Heart left ventricle (tissue), 16 donors: ENCODE results near the gene PNKP. TPM values are rescaled to one million over a fixed set of nuclear protein-coding genes. Genes with fewer than 3 reads are reported as not detected.

Source experiments
- ATAC-seq, 4 donors: fragments of 200-7000 bp; cut with Tn5 transposase; one replicate each; pipeline ENCODE4 v1.9.1; 2020 to 2022; ENCODE audit warnings: moderate library complexity in 4 of 4, mild to moderate bottlenecking in 3 of 4, moderate number of reproducible peaks in 1 of 4
- DNase-seq, 5 donors: peaks; one replicate each; pipeline ENCODE4 v3.0.0-alpha.2; 2020
- H3K27ac ChIP-seq, 12 donors: fragments of 200-600 bp; sonication (generic) in 4 of 12; one replicate each; pipeline versions ENCODE4 v1.5.0 to v1.8.0; 2016 to 2022; ENCODE audit warnings: mild to moderate bottlenecking in 2 of 12
- H3K27me3 ChIP-seq, 9 donors: fragments of 200-600 bp; sonication (generic) in 2 of 9; one replicate each; pipeline versions ENCODE4 v1.5.1 to v1.8.0; 2016 to 2022; ENCODE audit warnings: mild to moderate bottlenecking in 3 of 9
- H3K36me3 ChIP-seq, 9 donors: fragments of 200-600 bp; sonication (generic) in 2 of 9; one replicate each; pipeline versions ENCODE4 v1.5.0 to v1.8.0; 2018 to 2022; ENCODE audit warnings: mild to moderate bottlenecking in 2 of 9
- H3K4me1 ChIP-seq, 12 donors: fragments of 200-600 bp; sonication (generic) in 4 of 12; one replicate each; pipeline versions ENCODE4 v1.5.0 to v1.8.0; 2016 to 2022; ENCODE audit warnings: mild to moderate bottlenecking in 3 of 12
- H3K4me3 ChIP-seq, 12 donors: fragments of 200-600 bp; sonication (generic) in 4 of 12; one replicate each; pipeline versions ENCODE4 v1.5.0 to v1.8.0; 2017 to 2022; ENCODE audit warnings: mild to moderate bottlenecking in 9 of 12, moderate library complexity in 4 of 12
- H3K9me3 ChIP-seq, 12 donors: fragments of 200-600 bp; sonication (generic) in 4 of 12; one replicate each; pipeline versions ENCODE4 v1.5.0 to v1.8.0; 2016 to 2022; ENCODE audit warnings: mild to moderate bottlenecking in 1 of 12
- POLR2A ChIP-seq, 2 donors: fragments of 450-650 bp; IDR thresholded peaks; one replicate each; pipeline ENCODE4 v1.6.1; 2017; ENCODE audit warnings: antibody characterized with exemption in 2 of 2, mild to moderate bottlenecking in 2 of 2, moderate library complexity in 2 of 2
- WGBS, 4 donors: extraction: QIAGEN DNeasy Blood & Tissue Kit in 2 of 4; methylation state at CpG; one replicate each; pipeline versions ENCODE4 v1.1.5 to v1.1.7; 2013 to 2018; 5-methylcytosine and 5-hydroxymethylcytosine counted together
- intact Hi-C, 10 donors: fragments of 100-400 bp; cut with DNase I; formaldehyde crosslinking; loops; one replicate each; pipeline versions ENCODE4 v1.11.1 to v1.14.2; 2022
- microRNA-seq, 4 donors: library from miRNA; unstranded; fragments of <30 nt; microRNA quantifications; one replicate each; pipeline versions ENCODE4 to v1.2.0, GENCODE V29; 2017 to 2020
- polyA plus RNA-seq, 2 donors: library from polyadenylated mRNA; stranded (reverse); fragments of 200-250 nt; gene quantifications; one replicate each; pipeline ENCODE4 v1.2.3, GENCODE V29; 2013
- total RNA-seq, 9 donors: library from RNA; depleted of rRNA in 2 of 9; stranded (reverse); fragments of >200 nt in 2 of 9; fragmentation: NEBNext Ultra II Directional in 3 of 9; extraction: Animal tissue kit (Norgen Biotek cat#: 25700) in 3 of 9; gene quantifications; one replicate each; pipeline versions ENCODE4 v1.1.0 to v1.2.4, GENCODE V29; 2016 to 2023
- TF ChIP-seq, protein P1 (sequence below), 12 donors: fragments of 200-600 bp; sonication (generic) in 4 of 12; IDR thresholded peaks; one replicate each; pipeline versions ENCODE4 v1.5.0 to v1.8.0; 2018 to 2022; ENCODE audit warnings: antibody characterized with exemption in 12 of 12, mild to moderate bottlenecking in 5 of 12
- donor health status: ischemic (EF 13 %, LVEDD 7.1; RV severe dilation, severe dysfunction).
- donor health status: healthy with polysubstance abuse.
- donor health status: DM: no; HTN: yes; CAD: no.
- donor health status: DM: no; HTN: no; CAD: no.
- donor health status: ischemic (EF 25% LVEDD 6.9; RV normal size, moderate dysfunction).
- donor health status: ischemic (EF 25% LVEDD 5.7; RV mildly dilated, moderate dysfunction).
- donor health status: healthy.
- donor health status: DM: yes; HTN: yes; CAD: no.
- donor health status: ischemic (EF 35%, LVEDD 5.7; RV mildly dilated, moderate dysfunction).
- donor health status: nonischemic (EF 11% LVEDD 7.7; RV severe dilation, severe dysfunction).
- donor health status: DM: yes; HTN: yes; CAD: no.
- donor health status: PGD.
- donor health status: ischemic (EF 29% LVEDD 5.4; RV normal size, mild dysfunction).
- donor health status: nonischemic (EF 23%, LVEDD 6.1; RV moderate dilation, normal function).

The PNKP gene
- total and polyA plus RNA-seq, 11 donors = 26.6 to 57.0 (median 36.8) TPM

DNA sequence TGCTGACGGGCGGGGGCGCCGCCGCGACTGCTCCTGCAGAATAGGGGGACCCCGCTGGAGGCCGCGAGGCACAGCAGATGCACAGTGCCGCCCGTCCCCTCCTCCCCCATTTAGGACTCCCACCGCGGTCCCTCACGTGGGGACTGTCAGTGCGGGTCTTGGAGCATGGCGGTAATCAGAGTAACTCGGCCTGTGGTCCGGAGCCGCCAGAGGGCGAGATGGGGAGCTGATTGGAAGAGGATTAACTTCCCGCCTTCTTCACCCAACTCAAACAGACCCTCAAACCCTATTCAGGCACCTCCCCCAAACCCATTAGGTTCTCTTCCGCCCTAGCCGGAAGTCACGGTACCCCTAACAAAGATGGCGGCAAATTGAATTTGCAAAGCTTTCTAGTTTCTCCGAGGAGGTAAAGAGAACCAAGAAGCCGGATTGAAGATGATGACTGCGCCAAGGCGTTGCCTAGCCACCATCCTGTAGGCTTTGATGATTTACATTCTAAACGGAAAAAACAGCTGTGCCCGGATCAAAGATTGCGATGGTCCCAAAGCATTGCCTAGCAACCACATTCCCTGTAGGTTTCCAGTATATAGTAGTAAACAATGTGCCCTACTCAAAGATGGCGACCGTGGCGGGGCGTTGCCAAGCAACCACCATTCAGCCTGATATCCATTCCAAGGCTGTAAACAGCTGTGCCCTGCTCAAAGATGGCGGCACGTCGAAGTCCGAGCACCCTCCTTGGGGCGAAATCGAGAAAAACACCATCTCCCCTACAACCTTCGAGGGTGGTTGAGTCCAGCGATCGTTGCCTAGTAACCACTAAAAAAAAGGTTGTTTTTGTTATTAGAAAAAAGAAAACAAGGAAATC lies 54.1 kb downstream of the PNKP start, which contains the start of gene FUZ:
Gene FUZ, minus strand, starts transcription at position 296 of the 865 bp plus-strand sequence. Its CDS starts 186 bp downstream, at position 110.
- Histone ChIP-seq H3K27me3 (no peaks in the 10 kb centered on the region), H3K36me3 (no peaks in the 10 kb centered on the region), H3K4me3 (peak within 1 kb of the TSS; percentile 43 to 83 (median 70)), H3K27ac (peak within 1 kb of the TSS; percentile 69 to 95 (median 88)), H3K9me3 (no peaks in the 10 kb centered on the region), H3K4me1 (peaks cover 0 to 39% (median 23%) of the 10 kb centered on the region in 12 donors)
- DNase-seq (peak; percentile 97 to 98 (median 97)), ATAC-seq (peak; percentile 74 to 82 (median 80))
- TF ChIP-seq, protein P1, sequence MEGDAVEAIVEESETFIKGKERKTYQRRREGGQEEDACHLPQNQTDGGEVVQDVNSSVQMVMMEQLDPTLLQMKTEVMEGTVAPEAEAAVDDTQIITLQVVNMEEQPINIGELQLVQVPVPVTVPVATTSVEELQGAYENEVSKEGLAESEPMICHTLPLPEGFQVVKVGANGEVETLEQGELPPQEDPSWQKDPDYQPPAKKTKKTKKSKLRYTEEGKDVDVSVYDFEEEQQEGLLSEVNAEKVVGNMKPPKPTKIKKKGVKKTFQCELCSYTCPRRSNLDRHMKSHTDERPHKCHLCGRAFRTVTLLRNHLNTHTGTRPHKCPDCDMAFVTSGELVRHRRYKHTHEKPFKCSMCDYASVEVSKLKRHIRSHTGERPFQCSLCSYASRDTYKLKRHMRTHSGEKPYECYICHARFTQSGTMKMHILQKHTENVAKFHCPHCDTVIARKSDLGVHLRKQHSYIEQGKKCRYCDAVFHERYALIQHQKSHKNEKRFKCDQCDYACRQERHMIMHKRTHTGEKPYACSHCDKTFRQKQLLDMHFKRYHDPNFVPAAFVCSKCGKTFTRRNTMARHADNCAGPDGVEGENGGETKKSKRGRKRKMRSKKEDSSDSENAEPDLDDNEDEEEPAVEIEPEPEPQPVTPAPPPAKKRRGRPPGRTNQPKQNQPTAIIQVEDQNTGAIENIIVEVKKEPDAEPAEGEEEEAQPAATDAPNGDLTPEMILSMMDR (IDR thresholded peaks at IDR 0.05) = peak in 9 of 12 donors; percentile 9 to 54 (median 23)
- no peak for TF ChIP-seq POLR2A (IDR thresholded peaks at IDR 0.05)
- WGBS, 4 donors = 0 to 1% (median 1%) methylated on average over 30 to 45 of the region's 45 CpGs
- intact Hi-C loops = loop anchor here in 5 of 10 donors (1.0 to 5.0 kb wide), 7 partner anchors 39 to 136 kb away; partner anchors contain the start of genes AKT1S1 (in 3 of the 5), TBC1D17 (in 3 of the 5), AP2A1 (in 2 of the 5) and PNKP (in 1 of the 5)

DNA sequence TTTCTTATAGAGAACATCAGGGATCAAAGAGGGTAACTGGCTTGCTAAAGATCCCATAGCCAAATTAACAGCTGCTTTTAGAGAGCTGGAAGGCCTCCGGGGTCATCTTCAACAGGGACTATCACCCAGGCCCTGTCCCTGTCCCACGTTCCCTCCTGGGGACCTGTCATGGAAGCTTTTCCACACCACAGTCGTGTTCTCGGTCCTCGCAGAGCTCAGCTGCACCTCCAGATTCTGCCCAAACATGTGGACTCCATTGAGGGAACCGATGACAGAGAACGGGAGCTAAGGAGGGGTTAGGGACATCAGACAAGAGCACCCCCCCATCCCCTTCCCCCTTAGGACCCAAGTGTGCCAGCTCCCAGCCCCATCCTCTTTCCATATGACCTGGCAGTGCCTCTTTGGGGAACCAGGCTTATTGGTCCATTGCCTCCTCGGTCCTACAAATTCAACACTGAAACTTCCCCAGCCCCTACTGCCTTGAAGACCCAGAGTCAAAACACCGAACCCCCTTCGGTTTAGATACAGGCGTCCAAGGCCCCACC lies 54.9 kb downstream of the PNKP start:
- TF ChIP-seq, protein P1 (IDR thresholded peaks at IDR 0.05) = no peak
- TF ChIP-seq POLR2A (IDR thresholded peaks at IDR 0.05) = no peak
- Histone ChIP-seq H3K4me3 (peak overlapping the region; percentile 43 to 83 (median 70)), H3K36me3 (peaks cover 0 to 6% (median 0%) of the 10 kb centered on the region in 9 donors), H3K9me3 (no peaks in the 10 kb centered on the region), H3K4me1 (peaks cover 0 to 46% (median 25%) of the 10 kb centered on the region in 12 donors), H3K27me3 (no peaks in the 10 kb centered on the region), H3K27ac (peak overlapping the region; percentile 69 to 95 (median 88))
- 32 to 48% (median 43%) methylated on average over 9 to 11 of the region's 11 CpGs for WGBS, 4 donors
- DNase-seq = no peak
- no peak for ATAC-seq
- intact Hi-C loops = loop anchor here in 5 of 10 donors (2.0 to 5.0 kb wide), 6 partner anchors 40 to 135 kb away; partner anchors contain the start of genes AP2A1 (in 2 of the 5), AKT1S1 (in 1 of the 5), PNKP (in 1 of the 5) and PRMT1 (in 1 of the 5)

DNA sequence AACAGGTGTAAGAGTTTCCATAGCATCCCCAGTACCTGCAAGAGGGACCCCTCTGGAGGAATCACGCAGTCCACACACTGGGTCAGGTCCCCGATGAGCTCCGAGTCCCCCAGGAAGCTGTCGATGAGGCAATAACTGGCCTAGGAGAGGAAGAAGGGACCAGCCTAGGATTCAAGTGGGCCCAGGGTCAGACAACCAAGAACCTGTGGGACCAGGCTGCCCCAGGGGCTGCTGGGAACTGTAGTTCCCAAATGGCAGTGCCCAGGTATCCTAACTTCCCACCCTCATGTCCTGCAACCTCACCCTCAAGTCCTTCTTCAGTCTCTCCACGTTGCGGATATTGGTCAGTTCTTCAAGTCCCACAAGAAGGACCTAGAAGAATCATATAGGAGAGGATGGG lies 56.0 kb downstream of the PNKP start:
- Histone ChIP-seq H3K4me3 (no peak overlapping the region), H3K9me3 (no peaks in the 10 kb centered on the region), H3K27me3 (no peaks in the 10 kb centered on the region), H3K36me3 (peaks cover 0 to 15% (median 5%) of the 10 kb centered on the region in 9 donors), H3K4me1 (peaks cover 0 to 43% (median 19%) of the 10 kb centered on the region in 12 donors), H3K27ac (no peak overlapping the region)
- no peak for DNase-seq
- intact Hi-C loops = loop anchor here in 2 of 10 donors (5.0 kb wide), 3 partner anchors 41 to 134 kb away; partner anchors contain the start of genes AP2A1 (in 1 of the 2), PRMT1 (in 1 of the 2) and PTOV1 (in 1 of the 2)
- WGBS, 4 donors = 93 to 94% (median 93%) methylated on average over 6 of the region's 6 CpGs
- no peak for ATAC-seq
- TF ChIP-seq, protein P1 (IDR thresholded peaks at IDR 0.05) = no peak
- no peak for TF ChIP-seq POLR2A (IDR thresholded peaks at IDR 0.05)

Small RNA genes within 50 kb of the gene (microRNA-seq; reads per million reads assigned to microRNA genes)
- gene MIR4749 (0 to 2.9 (median 0.48) reads per million in 4 donors), gene MIR4750 (0.60 to 1.7 (median 1.0) reads per million in 4 donors), gene MIR6800 (0 to 0.60 (median 0.03) reads per million in 4 donors)

Other genes with a start within 250 kb of the PNKP start
- gene RRAS, start 227.4 kb downstream of the PNKP start, total RNA-seq = 100 to 1,000 TPM in 7 of 9 donors, 10 to 100 TPM in 2; 64.4 to 149 (median 110) TPM
- 100 to 1,000 TPM; 133 to 177 TPM for gene RRAS, start 227.4 kb downstream of the PNKP start, polyA plus RNA-seq
- gene SCAF1, start 225.4 kb downstream of the PNKP start, total RNA-seq = 10 to 100 TPM; 24.5 to 52.8 (median 46.3) TPM
- 10 to 100 TPM; 26.9 to 28.2 TPM for gene SCAF1, start 225.4 kb downstream of the PNKP start, polyA plus RNA-seq
- gene IRF3, start 201.7 kb downstream of the PNKP start, total RNA-seq = 10 to 100 TPM; 23.1 to 55.7 (median 30.5) TPM
- gene IRF3, start 201.7 kb downstream of the PNKP start, polyA plus RNA-seq = 10 to 100 TPM; 35.1 to 68.0 TPM
- 10 to 100 TPM in 5 of 9 donors, 1 to 10 TPM in 4; 5.9 to 15.9 (median 10.0) TPM for gene BCL2L12, start 201.6 kb downstream of the PNKP start, total RNA-seq
- gene BCL2L12, start 201.6 kb downstream of the PNKP start, polyA plus RNA-seq = 10 to 100 TPM; 14.2 to 18.6 TPM
- 100 to 1,000 TPM; 106 to 170 (median 124) TPM for gene PRMT1, start 190.3 kb downstream of the PNKP start, total RNA-seq
- 100 to 1,000 TPM; 113 to 283 TPM for gene PRMT1, start 190.3 kb downstream of the PNKP start, polyA plus RNA-seq
- 1 to 10 TPM in 1 of 9 donors, under 1 TPM in 7, not detected in 1; 0.14 to 1.6 (median 0.48) TPM for gene ADM5, start 178.0 kb downstream of the PNKP start, total RNA-seq
- gene ADM5, start 178.0 kb downstream of the PNKP start, polyA plus RNA-seq = under 1 TPM; 0.58 to 0.76 TPM
- gene CPT1C, start 176.5 kb downstream of the PNKP start, total RNA-seq = 1 to 10 TPM in 8 of 9 donors, under 1 TPM in 1; 1.00 to 6.0 (median 2.2) TPM
- 1 to 10 TPM; 3.0 to 3.1 TPM for gene CPT1C, start 176.5 kb downstream of the PNKP start, polyA plus RNA-seq
- gene TSKS, start 104.3 kb downstream of the PNKP start, total RNA-seq = under 1 TPM in 6 of 9 donors, not detected in 3; 0.23 to 0.77 (median 0.34) TPM
- under 1 TPM; 0.49 to 0.72 TPM for gene TSKS, start 104.3 kb downstream of the PNKP start, polyA plus RNA-seq
- gene AP2A1, start 100.6 kb downstream of the PNKP start, total RNA-seq = 100 to 1,000 TPM in 1 of 9 donors, 10 to 100 TPM in 8; 53.6 to 152 (median 70.5) TPM
- gene AP2A1, start 100.6 kb downstream of the PNKP start, polyA plus RNA-seq = 100 to 1,000 TPM in 1 of 2 donors, 10 to 100 TPM in 1; 33.4 to 115 TPM
- gene FUZ, start 54.3 kb downstream of the PNKP start, total RNA-seq = 10 to 100 TPM; 12.7 to 29.1 (median 16.2) TPM
- gene FUZ, start 54.3 kb downstream of the PNKP start, polyA plus RNA-seq = 10 to 100 TPM; 14.3 to 24.3 TPM
- 100 to 1,000 TPM in 1 of 9 donors, 10 to 100 TPM in 8; 45.8 to 119 (median 54.7) TPM for gene MED25, start 49.3 kb downstream of the PNKP start, total RNA-seq
- gene MED25, start 49.3 kb downstream of the PNKP start, polyA plus RNA-seq = 10 to 100 TPM; 44.1 to 60.2 TPM
- gene PTOV1, start 16.4 kb downstream of the PNKP start, total RNA-seq = 100 to 1,000 TPM in 1 of 9 donors, 10 to 100 TPM in 8; 70.9 to 109 (median 91.5) TPM
- gene PTOV1, start 16.4 kb downstream of the PNKP start, polyA plus RNA-seq = 100 to 1,000 TPM in 1 of 2 donors, 10 to 100 TPM in 1; 85.9 to 135 TPM
- gene AKT1S1, start 9.8 kb upstream of the PNKP start, total RNA-seq = 10 to 100 TPM; 25.3 to 46.0 (median 31.2) TPM
- gene AKT1S1, start 9.8 kb upstream of the PNKP start, polyA plus RNA-seq = 10 to 100 TPM; 41.9 to 55.1 TPM
- 10 to 100 TPM; 30.1 to 54.8 (median 39.8) TPM for gene TBC1D17, start 10.1 kb upstream of the PNKP start, total RNA-seq
- gene TBC1D17, start 10.1 kb upstream of the PNKP start, polyA plus RNA-seq = 10 to 100 TPM; 30.7 to 35.9 TPM
- 10 to 100 TPM in 2 of 9 donors, under 1 TPM in 4, not detected in 3; 0.27 to 21.6 (median 0.64) TPM for gene IL4I1, start 29.3 kb upstream of the PNKP start, total RNA-seq
- under 1 TPM in 1 of 2 donors, not detected in 1; 0.30 TPM for gene IL4I1, start 29.3 kb upstream of the PNKP start, polyA plus RNA-seq
- gene ATF5, start 61.6 kb upstream of the PNKP start, total RNA-seq = 10 to 100 TPM in 2 of 9 donors, 1 to 10 TPM in 7; 3.9 to 33.0 (median 8.2) TPM
- 10 to 100 TPM; 16.0 to 30.5 TPM for gene ATF5, start 61.6 kb upstream of the PNKP start, polyA plus RNA-seq
- 10 to 100 TPM; 24.6 to 61.9 (median 33.3) TPM for gene NUP62, start 61.9 kb upstream of the PNKP start, total RNA-seq
- 10 to 100 TPM; 14.0 to 30.3 TPM for gene NUP62, start 61.9 kb upstream of the PNKP start, polyA plus RNA-seq
- 1 to 10 TPM in 5 of 9 donors, under 1 TPM in 2, not detected in 2; 0.37 to 3.0 (median 1.2) TPM for gene SIGLEC11, start 93.6 kb upstream of the PNKP start, total RNA-seq
- under 1 TPM; 0.22 to 0.80 TPM for gene SIGLEC11, start 93.6 kb upstream of the PNKP start, polyA plus RNA-seq
- 10 to 100 TPM; 17.8 to 33.7 (median 23.1) TPM for gene VRK3, start 157.8 kb upstream of the PNKP start, total RNA-seq
- gene VRK3, start 157.8 kb upstream of the PNKP start, polyA plus RNA-seq = 10 to 100 TPM in 1 of 2 donors, 1 to 10 TPM in 1; 9.9 to 32.4 TPM
- 1 to 10 TPM; 2.3 to 6.5 (median 3.9) TPM for gene ZNF473, start 158.4 kb upstream of the PNKP start, total RNA-seq
- 1 to 10 TPM; 1.6 to 2.6 TPM for gene ZNF473, start 158.4 kb upstream of the PNKP start, polyA plus RNA-seq